Measurements from ENCODE around the gene SLC6A19. TPM values are rescaled to one million over a fixed set of nuclear protein-coding genes. Genes with fewer than 3 reads are reported as not detected.

SLC6A19 gene
- total and polyA plus RNA-seq, 2 of the 4 experiments (the other 2 are of a cell fraction): not detected

DNA sequence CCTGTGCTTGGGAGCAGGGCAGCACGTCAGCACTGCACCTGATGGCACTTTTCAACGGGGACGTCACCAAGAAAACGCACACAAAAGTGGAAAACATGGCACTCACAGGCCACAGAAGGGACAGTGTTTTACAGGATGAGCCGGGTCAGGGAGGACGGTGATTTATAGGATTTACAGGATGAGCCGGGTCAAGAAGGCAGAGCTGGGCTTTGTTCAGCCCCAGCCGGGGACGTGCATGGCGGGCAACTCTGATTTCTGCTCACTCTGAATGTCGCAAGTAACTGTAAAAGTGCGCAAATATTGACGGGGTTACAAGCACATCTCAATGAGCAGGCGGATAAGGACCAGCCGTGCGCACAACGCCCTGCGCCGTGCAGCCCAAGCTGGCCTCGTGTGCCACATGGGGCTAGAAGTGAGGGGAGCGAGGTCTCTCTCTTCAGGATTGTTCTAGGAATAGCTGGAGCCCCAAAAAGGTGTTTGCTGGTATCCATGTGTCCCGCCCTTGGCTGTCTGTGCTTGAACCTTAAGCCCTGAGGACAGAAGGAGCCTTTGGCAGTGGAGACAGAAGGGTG, 40.2 kb downstream of the SLC6A19 start:
- no peaks in the 10 kb centered on the region for H3K9me1 ChIP-seq (ENCODE audit: insufficient read depth, low read length)
- no peak overlapping the region for H2BK120ac ChIP-seq (ENCODE audit: low read depth, low read length)
- no peak for TF ChIP-seq POLR2A (IDR thresholded peaks at IDR 0.05; ENCODE audit: low read depth, low read length)
- no peak for TF ChIP-seq RCOR1 (IDR thresholded peaks at IDR 0.05; ENCODE audit: insufficient replicate concordance, low read length)
- TF ChIP-seq CEBPB (IDR thresholded peaks at IDR 0.05; ENCODE audit: low read depth, low read length): no peak
- no peak for TF ChIP-seq RAD21 (IDR thresholded peaks at IDR 0.05; ENCODE audit: low read length)
- no peak for TF ChIP-seq RFX5 (IDR thresholded peaks at IDR 0.05; ENCODE audit: low read depth, low read length)
- TF ChIP-seq FOS (IDR thresholded peaks at IDR 0.05; ENCODE audit: low read depth, low read length): no peak
- no peak for TF ChIP-seq CHD1 (IDR thresholded peaks at IDR 0.05; ENCODE audit: low read depth, low read length)
- TF ChIP-seq NFE2L2 (IDR thresholded peaks at IDR 0.05; ENCODE audit: low read depth, low read length): no peak
- no peak for TF ChIP-seq MXI1 (IDR thresholded peaks at IDR 0.05; ENCODE audit: borderline replicate concordance, low read depth, low read length)
- no peaks in the 10 kb centered on the region for H4K20me1 ChIP-seq (ENCODE audit: insufficient read depth, low read length)
- CTCF ChIA-PET: no interaction called here
- H3K14ac ChIP-seq (replicated peaks; ENCODE audit: low read depth, low read length): no peak overlapping the region
- 58% methylated on average over 14 of the region's 22 CpGs; no CpG with 5 or more reads in 1 of the 2 experiments for WGBS, 2 experiments (ENCODE audit: extremely low coverage in 2 of 2, insufficient read length in 1 of 2)
- intact Hi-C loops (cut with micrococcal nuclease): no loop called here
- H3K9me3 ChIP-seq (ENCODE audit: control insufficient read depth, insufficient read depth, low read length): peaks cover under 1% of the 10 kb centered on the region; the same call in 1 of the 2 replicates
- H4K5ac ChIP-seq (ENCODE audit: low read depth, low read length): no peak overlapping the region
- no peak overlapping the region for H2AFZ ChIP-seq (replicated peaks; ENCODE audit: low read length, poor library complexity)
- DNase-seq: no peak
- H3K56ac ChIP-seq (ENCODE audit: extremely low read depth, insufficient read depth, low read length): no peak overlapping the region
- H3K79me1 ChIP-seq (ENCODE audit: low read depth in 1 of 2, low read length in 2 of 2): no peaks in the 10 kb centered on the region
- H4K91ac ChIP-seq (ENCODE audit: insufficient read depth, low read depth, low read length): no peak overlapping the region
- no peak overlapping the region for H3K4me2 ChIP-seq (ENCODE audit: low read depth, low read length)
- H2AK5ac ChIP-seq (ENCODE audit: low read depth, low read length): no peak overlapping the region
- H2BK20ac ChIP-seq (ENCODE audit: low read depth, low read length): no peak overlapping the region
- H3K4me3 ChIP-seq (ENCODE audit: insufficient read depth, low read depth, low read length): no peak overlapping the region
- H3K4me1 ChIP-seq (ENCODE audit: control insufficient read depth, insufficient read depth, low read length): no peaks in the 10 kb centered on the region
- no peak overlapping the region for H3K9ac ChIP-seq (ENCODE audit: low read depth, low read length)
- H4K8ac ChIP-seq (ENCODE audit: low read depth in 2 of 2, low read length in 2 of 2): no peak overlapping the region
- no peak overlapping the region for H3K27ac ChIP-seq (ENCODE audit: insufficient read depth, low read length)
- H3K4ac ChIP-seq (ENCODE audit: low read depth, low read length): no peak overlapping the region
- no peak overlapping the region for H2AK9ac ChIP-seq (replicated peaks; ENCODE audit: low read depth, low read length, poor library complexity)
- H2BK5ac ChIP-seq (ENCODE audit: low read depth, low read length, poor library complexity, severe bottlenecking): no peak overlapping the region
- POLR2A ChIA-PET (ENCODE audit: unreplicated experiment): no interaction called here
- no peak for ATAC-seq (ENCODE audit: low read depth)
- in situ Hi-C loops (cut with MboI; ENCODE audit: low sequenced_read_pairs): no loop called here
- H3K23ac ChIP-seq (ENCODE audit: low read depth, low read length): no peak overlapping the region
- dilution Hi-C loops (cut with HindIII; ENCODE audit: low sequenced_read_pairs, unreplicated experiment): no loop called here
- no peak overlapping the region for H3K18ac ChIP-seq (ENCODE audit: low read depth, low read length)
- H2BK15ac ChIP-seq (ENCODE audit: low read depth, low read length): no peak overlapping the region
- H3K27me3 ChIP-seq (ENCODE audit: control insufficient read depth, insufficient read depth, low read length): peaks cover 2% of the 10 kb centered on the region; the same call in 1 of the 2 replicates
- BruUV-seq (replicated peaks): no TSS peak
- H3K36me3 ChIP-seq (ENCODE audit: control insufficient read depth, insufficient read depth, low read length): no peaks in the 10 kb centered on the region

Measured in IMR-90 (cell line).